Measurements from ENCODE around the gene DOCK1.

- TF ChIP-seq CTCF (IDR thresholded peaks at IDR 0.05): no peak
- no peak for TF ChIP-seq POLR2A (IDR thresholded peaks at IDR 0.05)
These were observed 385.6 kb downstream of the DOCK1 start for GRCh38 chr10:127290850-127291249.

Measured in breast epithelium (tissue), 3 donors.